Liver (tissue), 9 donors: ENCODE data around the gene TRIO. TPM values are rescaled to one million over a fixed set of nuclear protein-coding genes. Genes with fewer than 3 reads are reported as not detected.
"Not testable (repeated sequence)": the region's sequence is repeated elsewhere in the genome, so short reads cannot be mapped to it uniquely, and the experiment has no call there.

Source experiments
- DNase-seq: peaks from one replicate; pipeline ENCODE4 v3.0.0-alpha.2; 2017; ENCODE audit warnings: low spot score
- H3K27ac ChIP-seq, 2 donors: one replicate each; pipeline ENCODE4 v1.7.0; 2013; ENCODE audit warnings: inconsistent platforms in 2 of 2, low read length in 2 of 2, control low read depth in 1 of 2, low read depth in 1 of 2, mild to moderate bottlenecking in 1 of 2
- H3K27me3 ChIP-seq, 4 donors: one replicate each; pipeline versions ENCODE4 v1.6.1 to v1.7.0; 2013; ENCODE audit warnings: low read length in 3 of 4, inconsistent platforms in 1 of 4, mild to moderate bottlenecking in 1 of 4, moderate library complexity in 1 of 4; ENCODE audit not compliant: control insufficient read depth in 4 of 4, insufficient read depth in 4 of 4
- H3K36me3 ChIP-seq, 4 donors: one replicate each; pipeline versions ENCODE4 v1.6.1 to v1.7.0; 2013; ENCODE audit warnings: low read length in 3 of 4, mild to moderate bottlenecking in 3 of 4, low read depth in 1 of 4, moderate library complexity in 1 of 4; ENCODE audit not compliant: control insufficient read depth in 4 of 4, insufficient read depth in 3 of 4
- H3K4me1 ChIP-seq, 4 donors: one replicate each; pipeline versions ENCODE4 v1.6.1 to v1.7.0; 2013; ENCODE audit warnings: low read length in 3 of 4, mild to moderate bottlenecking in 3 of 4, moderate library complexity in 1 of 4; ENCODE audit not compliant: control insufficient read depth in 4 of 4, insufficient read depth in 4 of 4
- H3K4me3 ChIP-seq, 3 donors: one replicate each; pipeline versions ENCODE4 v1.6.1 to v1.7.0; 2013; ENCODE audit warnings: low read length in 3 of 3, control low read depth in 1 of 3, low read depth in 1 of 3, mild to moderate bottlenecking in 1 of 3
- H3K9ac ChIP-seq, 2 donors: one replicate each; pipeline ENCODE4 v1.7.0; 2013; ENCODE audit warnings: low read length in 2 of 2, mild to moderate bottlenecking in 2 of 2, moderate library complexity in 2 of 2, control low read depth in 1 of 2, low read depth in 1 of 2
- H3K9me3 ChIP-seq, 4 donors: one replicate each; pipeline versions ENCODE4 v1.6.1 to v1.7.0; 2013; ENCODE audit warnings: low read length in 3 of 4; ENCODE audit not compliant: control insufficient read depth in 4 of 4
- ATF3 ChIP-seq: IDR thresholded peaks from 2 replicates; pipeline ENCODE4 v1.6.1; 2016; ENCODE audit warnings: antibody characterized with exemption
- EGR1 ChIP-seq, 2 donors: IDR thresholded peaks; 2 replicates each; pipeline ENCODE4 v1.6.1; 2016 to 2018; ENCODE audit warnings: antibody characterized with exemption in 2 of 2, low read depth in 2 of 2
- FOXA1 ChIP-seq: IDR thresholded peaks from 2 replicates; pipeline ENCODE4 v1.6.1; 2016; ENCODE audit warnings: antibody characterized with exemption
- FOXA2 ChIP-seq: IDR thresholded peaks from 2 replicates; pipeline ENCODE4 v1.6.1; 2016; ENCODE audit warnings: antibody characterized with exemption
- GABPA ChIP-seq, 2 donors: IDR thresholded peaks in 1 of 2; conservative IDR thresholded peaks in 1 of 2; 2 replicates each; pipeline ENCODE4 v1.6.1; 2016; ENCODE audit warnings: antibody characterized with exemption in 2 of 2, mild to moderate bottlenecking in 1 of 2, moderate library complexity in 1 of 2
- HNF4A ChIP-seq, 2 donors: conservative IDR thresholded peaks; 2 replicates each; pipeline ENCODE4 v1.6.1; 2016; ENCODE audit warnings: antibody characterized with exemption in 2 of 2, mild to moderate bottlenecking in 2 of 2
- HNF4G ChIP-seq: IDR thresholded peaks from 2 replicates; pipeline ENCODE4 v1.6.1; 2016; ENCODE audit warnings: antibody characterized with exemption
- JUND ChIP-seq, 2 donors: IDR thresholded peaks; 2 replicates each; pipeline ENCODE4 v1.6.1; 2016; ENCODE audit warnings: antibody characterized with exemption in 2 of 2
- MAX ChIP-seq: IDR thresholded peaks from 2 replicates; pipeline ENCODE4 v1.6.1; 2016; ENCODE audit warnings: antibody characterized with exemption
- NR2F2 ChIP-seq: IDR thresholded peaks from 2 replicates; pipeline ENCODE4 v1.6.1; 2016; ENCODE audit warnings: antibody characterized with exemption
- RAD21 ChIP-seq, 2 donors: IDR thresholded peaks; 2 replicates each; pipeline ENCODE4 v1.6.1; 2016; ENCODE audit warnings: antibody characterized with exemption in 2 of 2, mild to moderate bottlenecking in 2 of 2
- REST ChIP-seq: IDR thresholded peaks from 2 replicates; pipeline ENCODE4 v1.6.1; 2016; ENCODE audit warnings: antibody characterized with exemption, mild to moderate bottlenecking
- RXRA ChIP-seq, 2 donors: IDR thresholded peaks; 2 replicates each; pipeline ENCODE4 v1.6.1; 2017 to 2018; ENCODE audit warnings: antibody characterized with exemption in 2 of 2, mild to moderate bottlenecking in 1 of 2
- SP1 ChIP-seq: IDR thresholded peaks from 2 replicates; pipeline ENCODE4 v1.6.1; 2018; ENCODE audit warnings: antibody characterized with exemption, mild to moderate bottlenecking
- TAF1 ChIP-seq: conservative IDR thresholded peaks from 2 replicates; pipeline ENCODE4 v1.6.1; 2016; ENCODE audit warnings: antibody characterized with exemption, mild to moderate bottlenecking
- YY1 ChIP-seq: IDR thresholded peaks from 2 replicates; pipeline ENCODE4 v1.6.1; 2016; ENCODE audit warnings: antibody characterized with exemption, mild to moderate bottlenecking
- WGBS: extraction: QIAGEN DNeasy Blood & Tissue Kit; methylation state at CpG from one replicate; pipeline ENCODE4 v1.1.7; 2013; 5-methylcytosine and 5-hydroxymethylcytosine counted together
- polyA plus RNA-seq, 2 donors: library from polyadenylated mRNA; stranded (reverse) in 1 of 2; unstranded in 1 of 2; fragments of 200-250 nt in 1 of 2; fragments of >200 nt in 1 of 2; fragmentation: Nextera tagmentation in 1 of 2; extraction: Ambion mirVana in 1 of 2; gene quantifications; one replicate each; pipeline versions ENCODE4 v1.2.1 to v1.2.3, GENCODE V29; 2013 to 2015
- total RNA-seq, 2 donors: library from RNA; depleted of rRNA; stranded (reverse); fragments of >200 nt; gene quantifications; one replicate each; pipeline ENCODE4 v1.2.3, GENCODE V29; 2014
- TF ChIP-seq, protein P1 (sequence below): IDR thresholded peaks from 2 replicates; pipeline ENCODE4 v1.6.1; 2016; ENCODE audit warnings: antibody characterized with exemption
- donor health status: healthy.
- donor health status: healthy.
- donor health status: healthy.
- donor health status: healthy.
- donor health status: healthy.

The TRIO gene
- total and polyA plus RNA-seq, 4 donors, result 8.5 to 86.2 (median 16.0) TPM

- no peak for TF ChIP-seq REST
Measured at GRCh38 chr5:14386884-14387624, 243.9 kb downstream of the TRIO start (continued).

- Histone ChIP-seq H3K9me3 (no peaks in the 10 kb centered on the region), H3K36me3 (peaks cover 11 to 69% (median 46%) of the 10 kb centered on the region in 4 donors), H3K4me3 (no peak overlapping the region), H3K4me1 (no peaks in the 10 kb centered on the region), H3K9ac (no peak overlapping the region), H3K27ac (no peak overlapping the region), H3K27me3 (no peaks in the 10 kb centered on the region)
- TF ChIP-seq MAX (no peak), JUND (IDR thresholded peaks at IDR 0.05) (no peak), FOXA1 (no peak), SP1 (no peak), HNF4G (no peak), HNF4A (conservative IDR thresholded peaks at IDR 0.05) (no peak), RAD21 (IDR thresholded peaks at IDR 0.05) (no peak), YY1 (no peak), NR2F2 (no peak), TAF1 (no peak), EGR1 (IDR thresholded peaks at IDR 0.05; ENCODE audit: low read depth in 2 of 2) (no peak), ATF3 (no peak), RXRA (IDR thresholded peaks at IDR 0.05) (no peak), REST (no peak), FOXA2 (no peak), GABPA (IDR thresholded peaks at IDR 0.05 in 1 of 2, conservative IDR thresholded peaks at IDR 0.05 in 1 of 2) (no peak)
- TF ChIP-seq, protein P1, sequence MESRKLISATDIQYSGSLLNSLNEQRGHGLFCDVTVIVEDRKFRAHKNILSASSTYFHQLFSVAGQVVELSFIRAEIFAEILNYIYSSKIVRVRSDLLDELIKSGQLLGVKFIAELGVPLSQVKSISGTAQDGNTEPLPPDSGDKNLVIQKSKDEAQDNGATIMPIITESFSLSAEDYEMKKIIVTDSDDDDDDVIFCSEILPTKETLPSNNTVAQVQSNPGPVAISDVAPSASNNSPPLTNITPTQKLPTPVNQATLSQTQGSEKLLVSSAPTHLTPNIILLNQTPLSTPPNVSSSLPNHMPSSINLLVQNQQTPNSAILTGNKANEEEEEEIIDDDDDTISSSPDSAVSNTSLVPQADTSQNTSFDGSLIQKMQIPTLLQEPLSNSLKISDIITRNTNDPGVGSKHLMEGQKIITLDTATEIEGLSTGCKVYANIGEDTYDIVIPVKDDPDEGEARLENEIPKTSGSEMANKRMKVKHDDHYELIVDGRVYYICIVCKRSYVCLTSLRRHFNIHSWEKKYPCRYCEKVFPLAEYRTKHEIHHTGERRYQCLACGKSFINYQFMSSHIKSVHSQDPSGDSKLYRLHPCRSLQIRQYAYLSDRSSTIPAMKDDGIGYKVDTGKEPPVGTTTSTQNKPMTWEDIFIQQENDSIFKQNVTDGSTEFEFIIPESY, result no peak
- 97% methylated on average over 1 of the region's 1 CpG for WGBS
- DNase-seq, result no peak
Measured at GRCh38 chr5:14388741-14389140, 245.6 kb downstream of the TRIO start.

GRCh38 chr5:14392552-14392951 lies 249.4 kb downstream of the TRIO start:
- peaks cover 9 to 73% (median 49%) of the 10 kb centered on the region in 4 donors for H3K36me3 ChIP-seq
- not testable (repeated sequence) for DNase-seq, H3K4me3 ChIP-seq, H3K9me3 ChIP-seq, H3K27me3 ChIP-seq, H3K9ac ChIP-seq, H3K27ac ChIP-seq, H3K4me1 ChIP-seq
- WGBS, result 97% methylated on average over 10 of the region's 10 CpGs
